Testis (tissue), 2 donors: ENCODE results near the gene GLOD4.

ENCODE experiments used
- CTCF ChIP-seq, 3 experiments: fragments of 450-650 bp in 2 of 3; fragments of 200-600 bp in 1 of 3; sonication (generic) in 1 of 3; IDR thresholded peaks; one replicate each; pipeline ENCODE4 v1.5.1; 2016 to 2019; ENCODE audit warnings: antibody characterized with exemption in 3 of 3, mild to moderate bottlenecking in 2 of 3, moderate library complexity in 1 of 3
- POLR2A ChIP-seq: fragments of 450-650 bp; IDR thresholded peaks from one replicate; pipeline ENCODE4 v1.6.1; 2017; ENCODE audit warnings: antibody characterized with exemption, mild to moderate bottlenecking, moderate library complexity

- no peak for TF ChIP-seq CTCF (IDR thresholded peaks at IDR 0.05)
- no peak for TF ChIP-seq POLR2A
These were observed 29.1 kb upstream of the GLOD4 start for GRCh38 chr17:811051-811784.
